NB4 (cell line): ENCODE results near the gene NFATC2.

ENCODE experiments used
- MAX ChIP-seq: IDR thresholded peaks from 2 replicates; pipeline ENCODE4 v1.6.1; 2011; ENCODE audit warnings: low read depth, low read length
- MYC ChIP-seq: IDR thresholded peaks from 2 replicates; pipeline ENCODE4 v1.6.1; 2011; ENCODE audit warnings: low read depth, low read length
- POLR2A ChIP-seq: IDR thresholded peaks from 2 replicates; pipeline ENCODE4 v1.6.1; 2011; ENCODE audit warnings: mild to moderate bottlenecking; ENCODE audit not compliant: insufficient read length; ENCODE audit errors: extremely low read depth
- TF ChIP-seq, protein P1 (sequence below): IDR thresholded peaks from one replicate; pipeline ENCODE4 v1.5.1; 2012; ENCODE audit warnings: low read depth, low read length

GRCh38 chr20:51440589-51440988 is 101.9 kb downstream of the NFATC2 start:
- TF ChIP-seq, protein P1, sequence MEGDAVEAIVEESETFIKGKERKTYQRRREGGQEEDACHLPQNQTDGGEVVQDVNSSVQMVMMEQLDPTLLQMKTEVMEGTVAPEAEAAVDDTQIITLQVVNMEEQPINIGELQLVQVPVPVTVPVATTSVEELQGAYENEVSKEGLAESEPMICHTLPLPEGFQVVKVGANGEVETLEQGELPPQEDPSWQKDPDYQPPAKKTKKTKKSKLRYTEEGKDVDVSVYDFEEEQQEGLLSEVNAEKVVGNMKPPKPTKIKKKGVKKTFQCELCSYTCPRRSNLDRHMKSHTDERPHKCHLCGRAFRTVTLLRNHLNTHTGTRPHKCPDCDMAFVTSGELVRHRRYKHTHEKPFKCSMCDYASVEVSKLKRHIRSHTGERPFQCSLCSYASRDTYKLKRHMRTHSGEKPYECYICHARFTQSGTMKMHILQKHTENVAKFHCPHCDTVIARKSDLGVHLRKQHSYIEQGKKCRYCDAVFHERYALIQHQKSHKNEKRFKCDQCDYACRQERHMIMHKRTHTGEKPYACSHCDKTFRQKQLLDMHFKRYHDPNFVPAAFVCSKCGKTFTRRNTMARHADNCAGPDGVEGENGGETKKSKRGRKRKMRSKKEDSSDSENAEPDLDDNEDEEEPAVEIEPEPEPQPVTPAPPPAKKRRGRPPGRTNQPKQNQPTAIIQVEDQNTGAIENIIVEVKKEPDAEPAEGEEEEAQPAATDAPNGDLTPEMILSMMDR: no peak
- TF ChIP-seq MAX (peak; percentile 36; the same call in 1 of the 2 replicates), MYC (no peak), POLR2A (no peak)
